Cardiac septum (tissue), 1 donor: ENCODE results near the gene YPEL3. TPM values are rescaled to one million over a fixed set of nuclear protein-coding genes. Genes with fewer than 3 reads are reported as not detected.
A peak's percentile ranks its signal among the peaks of the same experiment; 100 is the strongest.

Experiments used
- DNase-seq: peaks from one replicate; pipeline ENCODE4 v3.0.0-alpha.2; 2020; ENCODE audit warnings: low spot score
- intact Hi-C: fragments of 100-400 bp; cut with DNase I; formaldehyde crosslinking; loops from one replicate; pipeline ENCODE4 v1.14.0; 2022
- total RNA-seq: library from RNA; stranded (reverse); fragmentation: NEBNext Ultra II Directional; extraction: Animal tissue kit (Norgen Biotek cat#: 25700); gene quantifications from one replicate; pipeline ENCODE4 v1.2.1, GENCODE V29; 2021
- donor health status: DM: no; HTN: no; CAD: no.

YPEL3 gene
- total RNA-seq, 1 donor from 2014 or later, result 43.2 TPM

DNA sequence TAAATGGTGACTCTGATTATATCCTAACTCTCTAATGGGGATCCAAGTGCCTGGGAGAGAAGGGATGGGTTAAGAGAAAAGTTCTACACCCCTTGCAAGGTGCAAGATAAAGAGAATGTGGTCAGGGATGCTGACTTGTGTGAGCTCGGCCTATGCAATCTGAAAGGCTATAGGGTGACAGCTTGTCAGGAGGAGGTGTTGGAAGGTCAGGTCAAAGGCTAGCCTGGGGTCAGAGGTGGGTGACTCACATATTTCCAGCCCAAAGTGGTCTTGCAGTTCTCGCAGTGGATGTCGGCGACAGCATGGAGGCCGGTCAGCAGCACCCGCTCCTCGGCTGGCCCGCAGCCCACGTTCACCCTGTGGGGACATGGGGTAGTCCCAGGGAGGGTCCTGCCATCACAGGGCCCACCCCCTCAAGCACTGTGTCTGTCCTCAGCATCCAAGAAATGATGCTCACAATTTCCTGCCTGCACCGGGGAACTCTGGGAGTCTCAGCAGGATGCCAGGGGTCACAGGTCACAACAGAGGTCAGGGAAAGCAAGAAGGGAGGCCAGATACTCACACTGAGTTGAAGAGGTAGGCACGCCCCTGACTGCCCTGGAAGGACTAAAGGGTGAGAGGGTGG, 1.4 kb downstream of the YPEL3 start:
- intact Hi-C loops, result loop anchor here (10.0 kb wide), 1 partner anchor 320 kb away; no protein-coding TSS in a partner anchor
- no peak for DNase-seq

GRCh38 chr16:30092373-30093010, 3.5 kb downstream of the YPEL3 start:
- intact Hi-C loops, result loop anchor here (10.0 kb wide), 1 partner anchor 322 kb away; no protein-coding TSS in a partner anchor
- peak; percentile 91 for DNase-seq

DNA sequence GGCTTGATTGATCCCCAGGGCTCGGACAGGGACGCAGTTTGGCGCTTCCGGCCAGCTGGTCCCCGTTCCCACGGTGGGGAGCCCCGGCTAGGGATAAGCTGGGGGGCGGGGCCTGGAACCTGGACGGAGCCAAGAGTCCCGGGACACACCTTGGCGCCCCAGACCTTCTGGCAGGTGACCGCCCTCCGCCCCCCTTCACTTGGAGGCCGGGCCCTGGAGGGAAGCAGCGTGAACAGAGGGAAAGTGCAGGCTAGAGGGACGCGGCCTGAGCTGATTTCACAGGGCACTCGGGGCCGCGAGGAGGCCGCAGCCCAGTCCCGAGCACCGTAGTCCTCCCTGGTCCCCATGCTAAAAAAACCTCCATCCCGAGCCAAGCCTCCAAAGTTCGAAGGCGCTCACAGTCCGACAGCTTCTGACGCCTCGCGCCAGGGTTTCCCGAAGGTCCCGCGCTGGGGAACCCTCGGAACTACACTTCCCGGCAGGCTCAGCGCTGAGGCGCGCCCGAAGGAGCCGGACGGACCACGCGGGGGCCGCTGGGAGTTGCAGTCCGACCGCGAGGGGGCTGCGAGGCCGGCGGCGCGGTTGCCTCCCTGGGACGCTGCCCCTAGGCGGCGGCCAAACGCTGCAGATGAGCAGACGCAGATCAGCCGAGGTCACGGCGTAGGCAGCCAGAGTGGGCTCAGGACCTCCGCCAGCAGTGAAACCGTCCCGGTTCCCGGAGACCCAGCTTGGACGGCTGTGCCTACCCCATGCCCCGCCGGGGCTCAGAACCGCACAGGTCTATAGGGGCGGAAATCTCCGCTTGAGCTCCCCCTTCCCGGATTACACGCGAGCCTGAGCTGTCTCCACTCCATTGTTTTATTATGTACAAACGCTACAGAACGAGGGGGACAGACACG, 4.3 kb downstream of the YPEL3 start, which contains the start of gene TBX6:
Gene TBX6, minus strand, starts transcription at position 451 of the 899 bp plus-strand sequence. CDS start 731 bp downstream, outside the sequence.
- intact Hi-C loops, result loop anchor here (10.0 kb wide), 1 partner anchor 323 kb away; no protein-coding TSS in a partner anchor
- DNase-seq, result peak; percentile 97

- intact Hi-C loops, result loop anchor here (10.0 kb wide), 1 partner anchor 324 kb away; no protein-coding TSS in a partner anchor
- DNase-seq, result no peak
These were observed 5.2 kb downstream of the YPEL3 start for GRCh38 chr16:30090610-30091331.

- DNase-seq, result no peak
- intact Hi-C loops, result no loop called here
These were observed 7.0 kb downstream of the YPEL3 start for GRCh38 chr16:30088832-30089624.

- intact Hi-C loops, result no loop called here
- DNase-seq, result no peak
These were observed 7.7 kb downstream of the YPEL3 start for GRCh38 chr16:30088237-30088831.

DNA sequence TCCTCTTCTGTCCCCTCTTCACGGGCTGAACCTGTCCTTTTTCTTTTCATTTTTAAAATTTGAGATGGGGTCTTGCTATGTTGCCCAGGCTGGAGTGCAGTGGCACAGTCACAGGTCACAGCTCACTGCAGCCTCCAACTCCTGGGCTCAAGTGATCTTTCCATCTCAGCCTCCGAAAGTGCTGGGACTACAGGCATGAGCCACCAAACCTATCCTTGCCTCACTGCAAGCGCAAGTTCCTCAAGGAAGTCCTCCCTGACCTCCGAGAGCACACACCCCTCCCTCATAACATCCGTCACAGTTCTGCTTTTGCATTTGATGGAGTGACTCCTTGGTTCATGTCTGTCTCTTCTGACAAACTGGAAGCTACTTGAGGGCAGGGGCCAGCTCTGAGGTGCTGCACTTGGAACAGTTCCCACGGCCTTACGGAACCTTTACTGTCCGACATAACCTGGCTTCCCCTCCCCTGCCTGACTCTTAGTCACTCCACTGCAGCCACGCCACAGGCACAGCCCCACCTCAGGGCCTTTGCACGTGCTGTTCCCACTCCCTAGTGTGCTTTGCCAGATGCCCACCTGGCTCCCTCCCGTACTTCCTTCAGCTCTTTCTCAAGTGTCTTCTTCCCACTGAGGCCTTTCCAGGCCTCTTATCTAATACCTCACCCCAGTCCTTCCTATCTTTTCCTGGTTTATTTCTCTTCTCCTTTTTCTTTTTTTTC, 8.7 kb downstream of the YPEL3 start:
- intact Hi-C loops, result no loop called here

GRCh38 chr16:30086291-30087140, 9.5 kb downstream of the YPEL3 start:
- intact Hi-C loops, result no loop called here
- no peak for DNase-seq

More for the DNA sequence above, 8.7 kb downstream of the YPEL3 start:
- DNase-seq, result no peak

GRCh38 chr16:30085820-30086219, 10.2 kb downstream of the YPEL3 start:
- intact Hi-C loops, result no loop called here
- no peak for DNase-seq

DNA sequence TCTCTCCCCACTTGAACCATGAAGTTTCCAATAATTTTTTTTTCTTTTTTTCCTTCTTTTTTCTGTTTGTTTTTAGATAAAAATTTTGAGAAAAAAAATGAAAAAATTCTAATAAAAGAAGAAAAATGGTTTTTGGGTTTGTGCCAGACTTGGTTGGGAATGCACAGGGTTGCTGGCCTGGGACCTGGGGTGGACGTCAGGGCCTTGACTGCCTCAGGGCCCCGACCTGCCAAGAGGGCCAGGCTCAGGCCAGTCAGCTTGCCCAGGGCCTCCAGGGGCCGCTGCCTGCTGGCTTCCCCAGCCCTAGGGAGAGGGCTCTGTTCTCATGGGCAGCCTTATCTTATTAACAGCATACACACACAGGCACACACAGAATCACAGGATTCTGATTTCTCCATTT, 10.8 kb downstream of the YPEL3 start:
- intact Hi-C loops, result no loop called here
- DNase-seq, result no peak

DNA sequence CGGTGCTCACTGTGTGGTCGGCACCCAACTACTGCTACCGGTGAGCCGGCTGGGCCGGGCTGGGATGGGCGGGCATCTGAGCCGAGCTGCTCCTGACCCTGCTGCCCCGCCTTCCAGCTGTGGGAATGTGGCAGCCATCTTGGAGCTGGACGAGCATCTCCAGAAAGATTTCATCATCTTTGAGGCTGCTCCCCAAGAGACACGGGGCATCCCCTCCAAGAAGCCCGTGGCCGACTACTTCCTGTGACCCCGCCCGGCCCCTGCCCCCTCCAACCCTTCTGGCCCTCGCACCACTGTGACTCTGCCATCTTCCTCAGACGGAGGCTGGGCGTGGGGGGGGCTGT, 11.2 kb downstream of the YPEL3 start:
- intact Hi-C loops, result no loop called here
- no peak for DNase-seq

DNA sequence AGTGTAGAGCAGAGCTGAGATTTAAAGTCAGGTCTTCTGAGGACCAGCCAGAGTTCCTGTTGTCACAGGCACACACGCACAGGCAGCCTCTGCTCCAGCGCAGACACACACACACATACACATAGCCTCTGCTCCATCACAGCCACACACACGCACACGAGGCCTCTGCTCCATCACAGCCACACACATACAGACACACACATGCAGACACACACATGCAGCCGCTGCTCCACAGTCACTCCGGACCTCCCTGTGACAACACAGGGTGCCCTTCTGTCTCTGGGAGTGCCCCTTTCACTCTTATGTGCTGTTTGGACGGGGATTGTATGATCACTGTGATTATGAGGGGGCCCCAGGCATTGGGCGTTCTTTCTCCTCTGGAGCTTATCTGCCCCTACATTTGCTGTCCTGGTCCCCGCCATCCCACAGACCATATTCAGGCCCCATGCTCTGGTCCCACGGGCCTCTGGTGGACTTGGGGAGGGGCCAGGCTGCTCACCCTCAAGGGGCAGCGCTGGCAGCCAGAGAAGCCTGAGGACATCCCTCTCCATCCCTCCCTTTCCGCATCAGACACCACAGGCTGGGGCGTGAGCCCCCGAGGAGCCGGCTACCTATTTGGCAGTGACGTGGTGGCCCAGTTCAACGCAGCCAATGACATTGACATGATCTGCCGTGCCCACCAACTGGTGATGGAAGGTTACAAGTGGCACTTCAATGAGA, 11.8 kb downstream of the YPEL3 start:
- DNase-seq, result no peak

DNA sequence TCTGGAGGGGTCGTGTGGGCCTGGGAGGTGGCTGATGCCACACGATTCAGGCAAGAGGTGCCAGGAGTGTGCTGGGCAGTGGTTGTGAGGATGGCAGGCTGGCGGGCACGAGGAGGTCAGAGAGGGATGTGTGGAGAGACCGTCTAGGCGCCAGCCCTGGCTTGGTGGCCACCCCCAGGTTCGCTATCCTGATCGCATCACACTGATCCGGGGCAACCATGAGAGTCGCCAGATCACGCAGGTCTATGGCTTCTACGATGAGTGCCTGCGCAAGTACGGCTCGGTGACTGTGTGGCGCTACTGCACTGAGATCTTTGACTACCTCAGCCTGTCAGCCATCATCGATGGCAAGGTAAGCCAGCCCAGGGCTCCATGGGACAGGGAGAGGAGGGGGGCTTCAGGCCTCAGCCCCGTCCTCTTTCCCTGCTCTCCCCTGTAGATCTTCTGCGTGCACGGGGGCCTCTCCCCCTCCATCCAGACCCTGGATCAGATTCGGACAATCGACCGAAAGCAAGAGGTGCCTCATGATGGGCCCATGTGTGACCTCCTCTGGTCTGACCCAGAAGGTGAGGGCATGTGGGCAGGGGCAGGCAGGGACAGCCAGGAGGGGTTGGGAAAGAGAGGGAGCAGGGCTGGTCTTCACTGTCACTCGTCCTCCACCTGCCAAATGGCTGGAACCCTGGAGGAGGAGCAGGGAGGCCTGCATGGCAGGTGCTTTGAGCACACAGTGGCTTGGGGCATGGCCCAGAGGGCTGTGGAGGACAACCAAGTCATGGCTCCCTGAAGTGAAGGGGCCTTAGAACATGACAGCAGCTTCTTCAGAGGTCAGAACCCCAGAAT, 12.6 kb downstream of the YPEL3 start:
- intact Hi-C loops, result no loop called here
- DNase-seq, result no peak

More for the DNA sequence above, 11.8 kb downstream of the YPEL3 start:
- intact Hi-C loops, result no loop called here

GRCh38 chr16:30082545-30083090, 13.4 kb downstream of the YPEL3 start:
- no peak for DNase-seq
- intact Hi-C loops, result no loop called here

DNA sequence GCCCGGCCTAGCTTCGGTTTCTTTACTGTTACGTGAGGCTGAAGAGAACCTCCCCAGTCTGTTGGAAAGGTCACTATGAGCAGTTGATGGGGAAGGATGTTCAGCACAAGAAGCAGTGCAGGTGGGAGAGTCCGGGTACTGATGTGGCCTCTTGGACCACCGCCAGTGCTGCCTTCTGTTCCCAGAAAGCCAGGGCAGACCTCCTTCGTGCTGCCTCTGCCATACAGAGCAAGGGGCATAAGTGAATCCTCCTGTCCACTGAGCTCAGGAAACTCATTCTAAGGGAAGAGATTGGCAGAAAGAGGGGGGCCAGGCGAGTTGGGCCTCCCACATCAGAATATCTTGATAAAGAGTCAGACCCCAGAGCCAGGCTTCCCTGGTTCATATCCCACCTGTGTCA, 16.5 kb downstream of the YPEL3 start:
- intact Hi-C loops, result no loop called here
- no peak for DNase-seq
